ENCODE measurements around the gene OPN1SW.

Gene OPN1SW

GRCh38 chr7:128792471-128793180, 17.0 kb upstream of the OPN1SW start:
- no peak for DNase-seq

GRCh38 chr7:128791972-128792327, 16.4 kb upstream of the OPN1SW start:
- DNase-seq, result no peak

DNA sequence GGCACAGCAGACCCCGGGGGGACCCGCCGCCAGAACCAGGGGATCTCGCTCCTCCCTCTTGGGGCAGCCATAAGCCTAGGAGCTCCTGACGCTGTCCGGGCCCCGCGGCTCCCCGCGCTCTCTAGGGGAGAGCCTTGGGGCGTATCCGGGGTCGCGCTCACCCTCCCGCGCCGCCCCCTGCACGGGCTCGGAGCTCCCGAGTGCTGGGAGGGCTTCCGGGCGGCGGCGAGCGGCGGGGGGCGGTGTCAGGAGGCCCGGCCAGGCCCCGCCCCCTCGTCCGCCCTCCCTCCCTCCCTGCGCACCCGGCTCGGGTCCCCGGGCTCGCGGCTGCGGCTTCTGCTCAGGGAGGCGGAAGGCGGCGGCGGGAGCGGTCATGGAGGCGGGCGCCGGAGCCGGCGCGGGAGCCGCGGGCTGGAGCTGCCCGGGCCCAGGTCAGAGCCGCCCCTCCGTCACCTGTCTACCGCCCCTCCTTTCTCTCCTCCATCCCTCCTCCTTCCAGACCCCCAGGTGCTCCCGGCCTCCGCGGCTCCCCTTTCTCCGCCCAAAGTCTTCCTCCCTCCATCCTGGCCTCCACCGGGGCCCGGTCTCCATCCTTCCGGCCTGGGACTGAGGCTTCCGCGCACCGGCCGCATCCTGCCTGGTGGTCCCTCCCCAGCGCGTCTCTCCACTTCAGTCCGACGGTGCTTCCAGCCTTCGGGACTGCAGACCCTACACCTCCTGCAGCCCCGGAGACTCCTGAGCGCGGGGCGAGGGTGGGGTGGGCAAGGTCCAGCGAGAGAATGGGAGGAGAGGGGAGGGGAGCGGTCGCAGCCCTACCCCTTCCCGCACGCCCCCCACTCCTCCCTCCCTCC, 15.8 kb upstream of the OPN1SW start, which contains the start of gene CCDC136:
Gene CCDC136, plus strand, starts transcription at position 848 of the 851 bp plus-strand sequence. CDS start 444 bp downstream, outside the sequence.
- DNase-seq, result peak; percentile 69

DNA sequence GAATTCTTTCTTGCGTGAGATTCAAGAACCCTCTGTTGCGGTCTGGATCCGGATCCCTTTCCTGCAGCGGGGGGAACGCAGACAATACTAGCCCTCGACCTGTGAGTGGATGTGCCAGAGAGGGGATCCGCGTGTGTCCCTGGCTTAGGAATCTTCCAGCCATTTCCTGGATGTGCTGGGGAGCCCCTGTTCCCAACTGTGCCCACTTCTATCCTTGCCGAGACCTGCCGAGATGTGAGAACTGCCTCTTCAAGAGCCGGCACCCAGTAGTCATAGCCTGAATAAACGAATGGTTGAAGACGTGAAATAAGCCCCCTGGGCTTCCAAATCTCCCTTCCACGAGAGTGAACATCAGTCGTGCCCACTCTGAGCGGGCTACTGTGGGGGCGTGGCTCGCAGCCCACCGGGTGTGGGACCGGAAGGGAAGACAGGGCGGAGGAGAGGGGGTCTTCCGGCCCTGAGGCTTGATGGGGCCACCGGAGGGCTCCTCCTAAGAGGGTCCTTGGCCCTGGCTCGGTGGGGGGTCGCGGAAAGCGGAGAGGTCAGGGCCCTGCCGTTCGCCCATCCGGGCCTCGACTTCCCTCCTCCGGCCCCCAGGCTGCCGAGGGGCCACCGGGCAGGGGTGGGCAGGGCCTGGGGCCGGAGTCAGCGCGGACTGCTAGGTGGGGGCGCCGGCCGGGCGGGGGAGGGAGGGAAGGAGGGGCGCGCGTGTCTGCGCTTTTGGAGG, 14.9 kb upstream of the OPN1SW start:
- no peak for DNase-seq

DNA sequence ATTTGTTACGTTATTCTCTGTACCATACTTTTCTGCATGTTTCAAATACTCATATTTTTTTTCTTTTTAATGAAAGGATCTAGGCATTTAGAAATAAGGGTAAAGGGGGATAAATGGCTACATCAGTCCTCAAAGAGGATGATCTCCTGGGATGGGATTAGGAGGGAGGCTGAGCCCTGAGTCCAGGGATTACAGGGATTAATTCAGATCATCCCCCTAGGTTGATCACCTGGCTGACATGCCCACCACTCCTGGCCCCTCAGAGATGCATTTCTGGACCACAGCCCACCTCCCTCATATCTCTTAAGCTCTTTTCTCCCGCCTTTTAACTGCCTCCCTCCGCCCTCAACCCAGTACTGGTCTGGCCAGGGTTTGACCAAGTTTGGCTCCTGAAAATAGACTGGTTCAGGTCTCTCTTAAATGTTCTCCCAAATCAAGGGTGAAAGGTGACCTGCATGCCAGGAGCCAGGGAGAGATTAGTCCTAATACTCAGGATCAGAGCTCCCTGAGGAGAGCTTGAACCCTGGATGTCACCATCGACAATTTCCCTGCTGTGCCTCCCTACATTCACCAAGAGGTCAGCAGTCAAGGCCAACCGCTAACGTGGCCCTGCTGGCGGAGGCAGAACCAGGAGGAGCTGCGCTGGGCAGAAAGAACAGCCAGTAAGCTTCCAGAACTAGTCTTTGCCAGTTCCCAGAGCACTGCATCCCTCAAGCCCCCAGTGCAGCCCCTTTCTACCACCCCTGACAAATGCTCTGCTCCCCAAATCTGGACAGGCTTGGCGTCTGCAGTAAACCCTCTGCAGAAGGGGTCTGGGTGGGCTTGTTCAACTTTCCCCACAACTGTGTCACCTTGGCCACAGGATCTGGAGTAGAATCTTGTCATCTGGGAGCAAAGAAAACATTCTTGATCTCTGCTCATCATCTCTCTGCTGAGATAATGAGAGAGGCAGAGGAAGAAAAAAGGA, 13.1 kb upstream of the OPN1SW start:
- DNase-seq, result no peak

DNA sequence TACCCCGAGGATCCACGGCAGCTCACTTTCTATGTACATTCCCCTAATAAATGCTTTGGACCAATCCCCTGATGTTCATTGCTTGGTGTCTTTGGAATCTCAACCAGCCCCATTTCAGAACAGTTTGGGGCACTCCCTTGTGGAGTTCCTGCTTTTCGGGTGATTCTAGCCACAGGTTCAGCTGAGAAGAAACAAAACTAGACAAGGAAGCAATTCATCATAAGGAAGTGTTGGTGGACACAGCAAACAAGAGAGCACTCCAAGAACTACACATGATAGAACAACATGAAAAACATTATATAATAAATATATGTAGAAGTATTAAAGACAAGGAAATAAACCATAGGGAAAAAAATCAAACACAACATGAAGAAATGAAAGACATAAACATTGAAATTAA, 10.1 kb upstream of the OPN1SW start:
- no peak for DNase-seq

DNA sequence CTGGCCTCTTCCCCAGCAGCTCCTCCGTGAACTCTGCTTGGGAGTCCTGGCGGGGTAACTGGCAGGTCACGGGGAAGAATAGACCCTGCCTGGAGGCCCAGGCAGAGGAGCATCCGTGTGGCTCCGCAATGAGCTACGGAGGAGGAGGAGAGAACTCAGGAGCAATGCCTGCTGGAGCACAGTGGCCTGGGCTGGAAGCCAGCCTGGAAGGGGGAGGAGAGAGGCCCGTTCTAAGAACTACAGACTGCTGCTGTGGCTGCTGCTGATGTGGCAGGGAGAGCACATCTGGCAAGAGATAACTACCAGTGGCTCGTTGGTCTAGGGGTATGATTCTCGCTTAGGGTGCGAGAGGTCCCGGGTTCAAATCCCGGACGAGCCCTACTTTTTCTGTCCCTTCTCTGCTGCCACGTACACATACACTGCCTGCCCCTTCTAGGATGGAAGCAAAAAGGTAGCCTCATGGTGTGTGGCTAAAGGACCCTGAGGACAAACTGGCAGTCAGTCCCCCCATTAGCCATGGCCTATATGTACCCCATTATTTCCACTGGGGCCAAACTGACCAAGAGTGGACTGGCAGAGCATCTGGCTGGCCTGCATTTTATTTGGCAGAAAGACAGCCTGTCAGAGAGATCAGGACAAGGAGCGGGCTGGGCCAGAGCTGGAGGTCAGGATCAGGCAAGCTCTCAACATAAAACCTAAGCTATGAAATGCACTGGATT, 7.7 kb upstream of the OPN1SW start:
- DNase-seq, result no peak

GRCh38 chr7:128781851-128782250, 6.3 kb upstream of the OPN1SW start:
- DNase-seq, result no peak

DNA sequence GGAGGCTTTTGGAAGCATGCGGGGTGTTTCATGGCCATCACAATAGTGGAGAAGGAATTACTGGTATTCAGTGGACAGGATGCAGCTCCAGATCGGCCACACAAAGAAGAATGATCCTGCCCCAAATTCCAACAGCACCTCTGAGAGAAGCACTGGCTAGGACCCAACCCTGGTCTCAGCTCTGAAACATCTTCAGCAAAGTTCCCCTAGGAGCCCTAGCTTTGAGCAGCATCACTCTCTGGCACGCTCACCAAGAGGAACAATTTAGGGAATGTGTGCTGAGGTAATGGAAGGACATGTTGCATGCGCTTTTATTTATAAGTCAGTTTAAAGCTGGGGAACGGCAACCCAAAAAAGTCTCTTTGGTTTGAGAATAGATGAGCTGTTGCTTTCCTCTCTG, 5.5 kb upstream of the OPN1SW start:
- DNase-seq, result no peak

DNA sequence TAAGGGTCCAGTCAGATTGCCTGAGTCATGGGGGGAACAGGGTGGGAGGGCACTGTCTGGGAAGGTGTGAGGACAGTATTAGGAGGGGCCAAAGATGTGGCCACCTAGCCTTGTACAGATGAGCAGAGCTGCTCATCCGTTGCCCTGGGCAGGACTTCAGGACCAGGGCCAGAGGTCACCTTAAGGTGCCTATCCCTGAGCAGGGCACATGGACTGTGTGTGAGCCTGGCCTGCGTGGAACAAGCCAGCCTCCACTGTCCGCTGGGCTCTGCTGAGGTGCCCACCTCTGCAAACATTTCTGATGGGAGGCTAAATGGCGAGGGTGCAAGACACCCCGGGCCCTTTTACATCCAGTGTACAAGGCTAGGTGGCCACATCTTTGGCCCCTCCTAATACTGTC, 3.4 kb upstream of the OPN1SW start:
- DNase-seq, result no peak

DNA sequence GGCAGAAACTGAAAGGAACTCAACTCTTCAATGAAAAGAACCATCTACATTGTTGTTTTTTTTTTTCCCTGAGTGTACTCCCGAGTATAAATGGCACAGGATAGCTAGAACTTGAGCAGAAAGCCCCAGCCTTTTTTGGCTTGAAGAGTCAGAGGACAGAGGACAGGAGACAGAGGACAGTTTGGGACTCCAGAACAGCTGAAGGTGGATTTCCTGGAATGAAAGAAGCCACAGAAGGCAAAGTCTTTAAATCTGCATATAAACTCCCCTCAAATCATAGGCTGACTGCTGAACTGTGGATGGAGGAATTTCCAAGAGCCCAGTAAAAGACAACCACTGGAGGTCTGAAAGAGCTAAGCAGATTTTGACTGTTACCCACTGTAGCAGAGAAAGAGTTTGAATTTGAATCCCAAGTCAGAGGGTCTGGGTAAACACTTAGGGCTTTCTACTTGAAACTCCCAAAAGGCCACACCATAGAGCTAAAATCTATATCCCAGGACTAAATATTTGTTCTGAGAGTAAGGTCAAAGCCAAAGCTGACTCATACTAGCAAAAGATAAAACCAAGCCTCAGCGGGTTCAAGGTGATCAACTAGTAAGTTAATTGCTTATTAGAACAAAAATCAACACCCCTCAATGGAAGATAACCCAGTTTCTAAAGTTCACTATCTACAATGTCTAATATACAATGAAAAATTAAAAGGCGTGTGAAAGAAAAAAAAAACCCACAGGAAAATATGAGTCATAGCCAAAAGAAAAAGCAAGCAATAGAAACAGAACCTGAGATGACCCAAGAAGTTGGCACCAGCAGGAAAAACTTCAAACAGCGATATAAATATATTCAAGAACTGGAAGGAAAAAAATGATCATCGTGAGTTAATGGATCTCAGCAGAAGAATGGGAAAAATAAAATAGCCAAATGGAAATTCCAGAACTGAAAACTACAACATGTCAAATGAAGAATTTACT, 1.8 kb upstream of the OPN1SW start:
- DNase-seq, result no peak

DNA sequence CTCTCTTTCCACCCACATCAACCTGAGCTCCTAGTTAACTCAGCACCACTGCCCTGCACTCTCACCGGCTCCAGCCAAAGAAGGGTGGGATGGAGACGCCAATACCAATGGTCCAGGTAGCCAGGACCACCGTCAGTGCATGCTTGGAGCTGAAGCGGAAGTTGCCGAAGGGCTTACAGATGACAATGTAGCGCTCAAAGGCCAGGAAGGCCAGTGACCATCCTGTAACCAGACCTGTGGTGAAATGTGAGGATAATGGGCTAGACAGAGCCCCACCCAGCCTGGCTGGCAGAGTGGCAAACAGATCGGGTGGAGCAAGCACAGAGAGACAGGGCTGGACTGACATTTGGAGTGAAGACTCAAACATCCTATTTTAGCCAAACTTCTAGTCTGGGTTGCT, 673 bp downstream of the OPN1SW start:
- no peak for DNase-seq

- no peak for DNase-seq
Measured at GRCh38 chr7:128774029-128774689, 1.4 kb downstream of the OPN1SW start.

DNA sequence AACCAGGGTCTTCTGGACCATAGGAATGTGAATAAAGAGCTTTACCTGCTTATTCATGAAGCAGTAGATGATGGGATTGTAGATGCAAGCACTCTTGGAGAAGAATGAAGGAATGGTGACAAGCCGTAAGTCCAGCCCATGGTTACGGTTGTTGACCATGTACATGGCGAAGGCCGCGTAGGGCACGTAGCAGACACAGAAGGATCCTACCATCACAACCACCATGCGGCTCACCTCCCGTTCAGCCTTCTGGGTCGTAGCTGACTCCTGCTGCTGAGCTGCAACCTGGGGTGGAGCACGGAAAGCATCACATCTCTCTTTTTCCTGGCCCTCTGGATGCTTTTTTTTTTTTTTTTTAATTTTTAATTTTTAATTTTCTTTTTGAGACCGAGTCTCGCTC, 2.0 kb downstream of the OPN1SW start:
- DNase-seq, result no peak

DNA sequence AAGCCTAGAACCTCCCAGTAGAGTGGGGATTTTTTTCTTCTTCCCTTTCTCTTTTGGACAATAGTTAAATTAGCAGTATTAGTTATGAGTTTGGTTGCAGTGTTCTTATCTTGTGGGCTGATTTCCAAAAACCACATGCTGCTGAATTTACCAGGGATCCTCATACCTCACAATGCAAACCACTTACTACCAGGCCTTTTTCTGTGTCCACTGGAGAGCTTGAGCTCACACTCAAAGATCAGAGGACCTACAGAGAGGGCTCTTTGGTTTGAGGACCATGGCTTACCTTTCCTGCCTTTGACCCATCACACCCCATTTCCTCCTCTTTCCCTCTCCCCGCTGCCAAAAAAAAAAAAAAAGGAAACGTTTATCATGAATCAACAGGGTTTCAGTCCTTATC, 5.4 kb downstream of the OPN1SW start:
- no peak for DNase-seq

DNA sequence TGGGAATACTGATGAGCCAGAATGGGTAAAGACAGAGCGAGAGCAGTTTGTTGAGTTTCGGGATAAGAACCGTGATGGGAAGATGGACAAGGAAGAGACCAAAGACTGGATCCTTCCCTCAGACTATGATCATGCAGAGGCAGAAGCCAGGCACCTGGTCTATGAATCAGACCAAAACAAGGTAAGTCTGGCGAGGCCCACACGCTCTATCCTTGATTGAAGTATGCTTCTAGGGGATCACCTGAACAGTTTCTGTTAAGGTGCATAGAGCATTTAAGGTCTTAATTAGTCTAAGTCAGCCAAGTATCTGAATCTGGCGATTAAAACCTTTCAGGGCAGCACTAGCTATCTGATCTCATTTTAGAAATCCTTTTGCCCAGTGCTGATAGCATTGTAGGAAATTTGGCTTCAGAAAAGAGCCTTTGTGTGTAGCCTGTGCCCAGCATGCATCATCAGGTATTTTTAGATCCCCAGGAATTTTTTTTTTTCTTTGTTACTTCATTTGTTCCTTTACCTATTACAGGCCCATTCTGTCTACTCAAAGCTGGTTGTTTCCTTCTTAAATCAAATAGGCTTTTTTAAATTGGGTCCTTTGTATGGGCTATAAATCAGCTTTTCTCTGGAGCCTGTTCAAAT, 8.0 kb downstream of the OPN1SW start:
- no peak for DNase-seq

DNA sequence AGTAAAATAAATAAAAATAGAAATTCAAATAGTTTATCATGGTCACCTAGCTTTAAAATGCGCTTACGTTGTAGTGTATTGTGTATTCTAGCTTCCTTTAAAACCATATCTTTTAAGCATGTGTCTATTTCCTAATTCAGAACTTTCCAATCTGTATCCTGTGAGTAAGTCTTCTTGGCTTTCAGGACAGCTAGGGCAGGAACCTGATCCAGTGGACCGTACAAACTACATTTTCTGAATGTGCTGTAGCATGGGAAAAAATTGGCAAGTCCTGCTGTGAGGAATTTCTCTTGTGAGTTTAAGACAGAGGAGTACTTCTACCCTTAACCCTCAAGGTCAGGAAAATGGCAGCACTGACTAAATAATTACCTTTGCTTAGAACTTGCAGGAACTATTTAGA, 12.1 kb downstream of the OPN1SW start:
- DNase-seq, result no peak

DNA sequence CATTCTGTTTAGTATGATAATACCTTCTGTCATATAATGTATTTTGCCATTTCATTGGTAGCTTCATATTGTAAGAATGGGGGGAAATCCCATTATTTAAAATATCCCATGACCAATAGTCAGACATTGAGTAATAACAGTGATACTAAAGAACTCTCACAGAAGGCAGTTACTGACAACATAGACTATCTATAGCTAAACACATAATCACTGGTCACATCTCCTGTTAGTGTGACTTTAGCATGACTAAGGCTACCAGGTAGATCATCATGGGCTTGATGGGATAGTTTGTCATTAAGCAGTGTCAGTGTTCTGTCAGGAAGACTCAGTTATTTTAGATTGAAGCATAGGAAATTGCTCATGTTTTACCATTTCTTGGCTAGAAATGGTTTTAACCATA, 16.4 kb downstream of the OPN1SW start:
- no peak for DNase-seq

DNA sequence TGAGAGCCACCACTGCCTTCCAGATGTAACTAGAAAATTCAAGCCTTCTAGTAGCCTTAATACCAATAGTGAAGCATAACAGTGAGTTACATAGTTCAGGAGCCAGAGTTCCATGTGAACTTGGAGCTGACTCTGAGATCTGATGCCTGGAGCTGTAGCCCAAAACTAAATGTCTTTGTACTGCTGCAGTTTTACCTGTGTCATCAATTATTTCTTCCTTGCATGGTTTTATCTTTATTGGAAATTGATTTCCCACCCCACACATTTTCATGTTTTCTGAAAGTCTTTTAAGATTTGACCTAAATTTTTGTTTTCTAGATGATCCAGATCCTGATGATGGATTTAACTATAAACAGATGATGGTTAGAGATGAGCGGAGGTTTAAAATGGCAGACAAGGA, 17.0 kb downstream of the OPN1SW start:
- DNase-seq, result no peak

GRCh38 chr7:128757203-128757602, 18.4 kb downstream of the OPN1SW start:
- DNase-seq, result no peak

Data from NK-92 treated with Interleukin-12 subunit alpha and Interleukin-12 subunit beta, amount 100 ng/mL, for 24 hours (cell line).